Activated CD4-positive, alpha-beta T cell treated with anti-CD3 and anti-CD28 coated beads for 4 hours (primary cell): ENCODE results near the gene RSBN1.
"Not testable (repeated sequence)": the region's sequence is repeated elsewhere in the genome, so short reads cannot be mapped to it uniquely, and the experiment has no call there.

Source experiments
- DNase-seq, 2 donors: peaks; one replicate each; pipeline ENCODE4 v3.0.0-alpha.2; 2020

RSBN1 gene

GRCh38 chr1:113734357-113735055, 77.8 kb downstream of the RSBN1 start:
- DNase-seq: no peak

DNA sequence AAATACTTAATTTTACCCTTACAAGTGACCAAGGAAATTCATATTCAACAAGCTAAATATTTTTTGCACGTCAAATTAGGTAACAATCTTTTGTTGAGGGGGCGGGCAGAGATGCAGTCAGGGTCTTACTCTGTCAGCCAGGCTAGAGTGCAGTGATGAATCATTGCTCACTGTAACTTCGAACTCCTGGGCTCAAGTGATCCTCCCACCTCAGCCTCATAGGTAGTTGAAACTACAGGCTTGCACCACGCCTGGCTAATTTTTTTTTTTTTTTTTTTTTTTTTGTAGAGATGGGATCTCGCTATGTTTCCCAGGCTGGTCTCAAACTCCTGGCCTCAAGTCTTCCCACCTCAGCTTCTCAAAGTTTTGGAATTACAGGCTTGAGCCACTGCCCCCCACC, 79.5 kb downstream of the RSBN1 start:
- DNase-seq: no peak

GRCh38 chr1:113721010-113721409, 91.3 kb downstream of the RSBN1 start:
- DNase-seq: no peak

DNA sequence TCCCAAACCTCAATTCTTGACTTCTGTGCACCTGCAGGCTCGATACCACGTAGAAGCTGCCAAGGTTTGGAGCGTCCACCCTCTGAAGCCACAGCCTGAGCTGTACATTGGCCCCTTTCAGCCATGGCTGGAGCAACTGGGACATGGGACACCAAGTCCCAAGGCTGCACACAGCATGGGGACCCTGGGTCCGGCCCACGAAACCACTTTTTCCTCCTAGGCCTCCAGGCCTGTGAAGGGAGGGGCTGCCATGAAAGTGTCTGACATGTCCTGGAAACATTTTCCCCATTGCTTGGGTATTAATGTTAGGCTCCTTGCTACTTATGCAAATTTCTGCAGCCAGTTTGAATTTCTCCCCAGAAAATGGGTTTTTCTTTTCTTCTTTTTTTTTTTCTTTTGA, 93.7 kb downstream of the RSBN1 start:
- DNase-seq: not testable (repeated sequence)

DNA sequence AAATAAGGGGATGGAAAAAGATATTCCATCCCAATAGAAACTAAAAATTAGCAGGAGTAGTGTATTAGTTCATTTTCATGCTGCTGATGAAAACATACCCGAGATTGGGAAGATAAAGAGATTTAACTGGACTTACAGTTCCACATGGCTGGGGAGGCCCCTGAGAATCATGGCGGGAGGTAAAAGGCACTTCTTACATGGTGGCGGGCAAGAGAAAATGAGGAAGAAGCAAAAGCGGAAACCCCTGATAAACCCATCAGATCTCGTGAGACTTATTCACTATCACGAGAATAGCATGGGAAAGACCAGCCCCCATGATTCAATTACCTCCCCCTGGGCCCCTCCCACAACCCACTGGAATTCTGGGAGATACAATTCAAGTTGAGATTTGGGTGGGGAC, 94.8 kb downstream of the RSBN1 start:
- DNase-seq: not testable (repeated sequence)

DNA sequence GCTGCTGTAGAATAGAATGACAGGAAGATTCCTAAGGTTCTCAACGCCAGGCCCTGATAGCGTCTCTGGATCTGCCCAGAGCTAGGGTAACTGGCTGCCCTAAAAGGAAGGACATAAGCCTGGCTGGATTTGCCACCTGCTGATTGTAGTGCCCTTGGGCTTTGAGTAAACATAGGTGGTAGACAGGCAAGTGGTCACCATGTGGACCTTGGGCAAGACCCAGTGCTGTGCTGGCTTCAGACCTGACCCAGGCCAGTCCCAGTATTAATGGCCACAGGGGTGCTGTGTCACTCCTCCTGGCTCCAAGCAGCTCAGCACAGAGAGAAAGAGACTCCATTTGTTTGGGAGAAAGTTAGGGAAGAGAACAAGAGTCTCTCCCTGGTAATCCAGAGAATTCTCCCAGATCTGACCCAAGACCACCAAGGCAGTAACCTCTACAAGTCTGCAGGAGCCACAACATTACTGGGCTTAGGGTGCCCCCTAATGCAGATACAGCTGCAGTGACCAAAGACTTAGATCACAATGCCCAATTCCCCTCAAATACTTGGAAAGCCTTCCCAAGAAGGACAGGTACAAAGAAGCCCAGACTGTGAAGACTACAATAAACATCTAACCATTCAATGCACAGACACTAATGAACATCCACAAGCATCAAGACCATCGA, 97.5 kb downstream of the RSBN1 start:
- DNase-seq: no peak
